A549 (cell line): ENCODE data around the gene KANSL1. TPM values are rescaled to one million over a fixed set of nuclear protein-coding genes. Genes with fewer than 3 reads are reported as not detected.

Source experiments
- ATAC-seq, 2 experiments: fragments of 200-7000 bp in 1 of 2; fragments of >200 bp in 1 of 2; cut with Nextera tagmentation in 1 of 2; cut with Tn5 transposase in 1 of 2; 3 replicates each; pipeline versions ENCODE4 v1.8.0 to v1.9.1; 2018 to 2020; ENCODE audit warnings: mild to moderate bottlenecking in 1 of 2, moderate library complexity in 1 of 2
- CTCF ChIA-PET: fragments of 300-600 bp; sonication (Branson Sonifier 250); formaldehyde crosslinking; extraction: SDS; loops from one replicate; lab custom pipeline; 2021; ENCODE audit warnings: antibody characterized with exemption, inconsistent platforms; lab: Yijun Ruan, JAX
- POLR2A ChIA-PET: fragments of 350-600 bp; formaldehyde crosslinking; extraction: SDS; loops from one replicate; lab custom pipeline; 2021; ENCODE audit warnings: antibody characterized with exemption, inconsistent platforms; lab: Yijun Ruan, JAX
- DNase-seq, 2 experiments: peaks; one replicate each; pipeline versions ENCODE4 v3.0.0 to v3.0.0-alpha.2; 2011 to 2016; ENCODE audit warnings: low read depth in 1 of 2, low spot score in 1 of 2
- FAIRE-seq: peaks from 2 replicates; lab custom pipeline; 2011; peaks lifted over from hg19 to GRCh38; lab: Jason Lieb, UNC
- H3K27ac ChIP-seq, 2 experiments: fragments of >200 bp; sonication (Bioruptor Twin); formaldehyde crosslinking; 3 replicates each; pipeline ENCODE4 v1.5.1; 2016 to 2017
- H3K4me1 ChIP-seq: fragments of >200 bp; sonication (Bioruptor Twin); formaldehyde crosslinking; 3 replicates; pipeline ENCODE4 v1.6.1; 2016
- H3K4me2 ChIP-seq: fragments of >200 bp; sonication (Bioruptor Twin); formaldehyde crosslinking; 3 replicates; pipeline ENCODE4 v1.6.1; 2016
- H3K4me3 ChIP-seq: fragments of >200 bp; sonication (Bioruptor Twin); formaldehyde crosslinking; 3 replicates; pipeline ENCODE4 v1.5.1; 2016
- H3K9me3 ChIP-seq: fragments of >200 bp; sonication (Bioruptor Twin); formaldehyde crosslinking; 3 replicates; pipeline ENCODE4 v1.6.1; 2016
- CBX8 ChIP-seq: fragments of 200-600 bp; sonication (generic); IDR thresholded peaks from 2 replicates; pipeline ENCODE4 v1.6.1; 2016
- CHD4 ChIP-seq: fragments of 200-600 bp; sonication (generic); IDR thresholded peaks from 2 replicates; pipeline ENCODE4 v1.6.1; 2016; ENCODE audit warnings: antibody characterized with exemption, mild to moderate bottlenecking, borderline replicate concordance
- EP300 ChIP-seq, 2 experiments: fragments of >200 bp; sonication (Bioruptor Twin); formaldehyde crosslinking; IDR thresholded peaks; 2 replicates in 1 of 2; 3 replicates in 1 of 2; pipeline ENCODE4 v1.6.1; 2016 to 2017
- FOSL2 ChIP-seq, 2 experiments: fragments of 450-650 bp in 1 of 2; fragments of >200 bp in 1 of 2; sonication (Bioruptor Twin) in 1 of 2; formaldehyde crosslinking; IDR thresholded peaks; 2 replicates each; pipeline versions ENCODE4 v1.5.0 to v1.6.1; 2016 to 2020; ENCODE audit warnings: mild to moderate bottlenecking in 1 of 2, moderate library complexity in 1 of 2
- HOXA7 ChIP-seq: fragments of 250-450 bp; sonication (Bioruptor Pico); IDR thresholded peaks from 2 replicates; pipeline ENCODE4 v1.5.0; 2020; ENCODE audit warnings: mild to moderate bottlenecking, moderate library complexity
- HOXB13 ChIP-seq: fragments of 250-450 bp; sonication (Bioruptor Pico); IDR thresholded peaks from 2 replicates; pipeline ENCODE4 v1.5.0; 2020; ENCODE audit warnings: low read depth, mild to moderate bottlenecking, moderate library complexity
- MAFK ChIP-seq: fragments of 450-650 bp; IDR thresholded peaks from 2 replicates; pipeline ENCODE4 v1.6.1; 2014; ENCODE audit not compliant: partially characterized antibody
- MAZ ChIP-seq: fragments of 150-350 bp; IDR thresholded peaks from 2 replicates; pipeline ENCODE4 v1.6.1; 2014; ENCODE audit warnings: antibody characterized with exemption, low read depth, low read length, borderline replicate concordance
- NR3C1 ChIP-seq: fragments of >200 bp; sonication (Bioruptor Twin); formaldehyde crosslinking; IDR thresholded peaks from 3 replicates; pipeline ENCODE4 v1.6.1; 2017
- PHF8 ChIP-seq: fragments of 200-600 bp; sonication (generic); IDR thresholded peaks from 2 replicates; pipeline ENCODE4 v1.6.1; 2016; ENCODE audit warnings: low read depth, mild to moderate bottlenecking, antibody characterized with exemption, moderate library complexity, borderline replicate concordance
- RAD21 ChIP-seq, 2 experiments: fragments of >200 bp in 1 of 2; sonication (Bioruptor Twin) in 1 of 2; formaldehyde crosslinking in 1 of 2; IDR thresholded peaks in 1 of 2; conservative IDR thresholded peaks in 1 of 2; 2 replicates in 1 of 2; 3 replicates in 1 of 2; pipeline ENCODE4 v1.6.1; 2012 to 2018; ENCODE audit warnings: inconsistent platforms in 1 of 2
- SMC3 ChIP-seq: fragments of >200 bp; sonication (Bioruptor Twin); formaldehyde crosslinking; IDR thresholded peaks from 3 replicates; pipeline ENCODE4 v1.6.1; 2018; ENCODE audit warnings: inconsistent platforms
- TFCP2L1 ChIP-seq: fragments of 250-450 bp; sonication (Bioruptor Pico); IDR thresholded peaks from 2 replicates; pipeline ENCODE4 v1.5.0; 2021; ENCODE audit warnings: mild to moderate bottlenecking
- ZC3H11A ChIP-seq: fragments of 450-650 bp; IDR thresholded peaks from 2 replicates; pipeline ENCODE4 v1.6.1; 2014; ENCODE audit warnings: antibody characterized with exemption, mild to moderate bottlenecking
- ZFP36 ChIP-seq: fragments of 450-650 bp; IDR thresholded peaks from 2 replicates; pipeline ENCODE4 v1.6.1; 2014; ENCODE audit warnings: borderline replicate concordance; ENCODE audit not compliant: partially characterized antibody
- WGBS: methylation state at CpG from one replicate; pipeline ENCODE4 v1.1.6; 2017; ENCODE audit errors: missing lambda C conversion rate; 5-methylcytosine and 5-hydroxymethylcytosine counted together
- polyA plus RNA-seq, 4 experiments: library from polyadenylated mRNA; depleted of rRNA in 3 of 4; stranded (reverse); fragments of >200 nt; fragmentation: RNase III in 1 of 4; extraction: RNeasy Plus Mini Kit Qiagen cat#74134 plus additional on column Dnase treatment in 1 of 4; gene quantifications; 2 replicates in 3 of 4; 3 replicates in 1 of 4; pipeline ENCODE4 v1.2.3, GENCODE V29; 2011 to 2017
- TF ChIP-seq, protein P1 (sequence below): fragments of >200 bp; sonication (Bioruptor Twin); formaldehyde crosslinking; IDR thresholded peaks from 3 replicates; pipeline ENCODE4 v1.5.1; 2016
- TF ChIP-seq, protein P2 (sequence below): IDR thresholded peaks from 2 replicates; pipeline ENCODE4 v1.6.1; 2012
- TF ChIP-seq, protein P3 (sequence below): IDR thresholded peaks from 2 replicates; pipeline ENCODE4 v1.6.1; 2012
- TF ChIP-seq, protein P4 (sequence below): fragments of 150-350 bp; IDR thresholded peaks from 2 replicates; pipeline ENCODE4 v1.6.1; 2014; ENCODE audit warnings: low read depth, mild to moderate bottlenecking, low read length
- TF ChIP-seq, protein P5 (sequence below): IDR thresholded peaks from 2 replicates; pipeline ENCODE4 v1.6.1; 2012; ENCODE audit warnings: low read depth, borderline replicate concordance

The KANSL1 gene
- polyA plus RNA-seq, 2 of the 4 experiments (the other 2 are of a cell fraction) = 22.6 to 27.9 TPM

DNA sequence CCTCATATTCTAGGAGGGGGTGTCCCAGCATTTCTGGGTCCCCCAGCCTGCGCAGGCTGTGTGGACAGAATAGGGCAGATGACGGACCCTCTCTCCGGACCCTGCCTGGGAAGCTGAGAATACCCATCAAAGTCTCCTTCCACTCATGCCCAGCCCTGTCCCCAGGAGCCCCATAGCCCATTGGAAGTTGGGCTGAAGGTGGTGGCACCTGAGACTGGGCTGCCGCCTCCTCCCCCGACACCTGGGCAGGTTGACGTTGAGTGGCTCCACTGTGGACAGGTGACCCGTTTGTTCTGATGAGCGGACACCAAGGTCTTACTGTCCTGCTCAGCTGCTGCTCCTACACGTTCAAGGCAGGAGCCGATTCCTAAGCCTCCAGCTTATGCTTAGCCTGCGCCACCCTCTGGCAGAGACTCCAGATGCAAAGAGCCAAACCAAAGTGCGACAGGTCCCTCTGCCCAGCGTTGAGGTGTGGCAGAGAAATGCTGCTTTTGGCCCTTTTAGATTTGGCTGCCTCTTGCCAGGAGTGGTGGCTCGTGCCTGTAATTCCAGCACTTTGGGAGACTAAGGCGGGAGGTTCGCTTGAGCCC lies 182.5 kb downstream of the KANSL1 start:
- peak; percentile 39 to 60; a peak in 4 of 5 replicates for TF ChIP-seq RAD21 (conservative IDR thresholded peaks at IDR 0.05 in 1 of 2, IDR thresholded peaks at IDR 0.05 in 1 of 2)
- TF ChIP-seq, protein P1, sequence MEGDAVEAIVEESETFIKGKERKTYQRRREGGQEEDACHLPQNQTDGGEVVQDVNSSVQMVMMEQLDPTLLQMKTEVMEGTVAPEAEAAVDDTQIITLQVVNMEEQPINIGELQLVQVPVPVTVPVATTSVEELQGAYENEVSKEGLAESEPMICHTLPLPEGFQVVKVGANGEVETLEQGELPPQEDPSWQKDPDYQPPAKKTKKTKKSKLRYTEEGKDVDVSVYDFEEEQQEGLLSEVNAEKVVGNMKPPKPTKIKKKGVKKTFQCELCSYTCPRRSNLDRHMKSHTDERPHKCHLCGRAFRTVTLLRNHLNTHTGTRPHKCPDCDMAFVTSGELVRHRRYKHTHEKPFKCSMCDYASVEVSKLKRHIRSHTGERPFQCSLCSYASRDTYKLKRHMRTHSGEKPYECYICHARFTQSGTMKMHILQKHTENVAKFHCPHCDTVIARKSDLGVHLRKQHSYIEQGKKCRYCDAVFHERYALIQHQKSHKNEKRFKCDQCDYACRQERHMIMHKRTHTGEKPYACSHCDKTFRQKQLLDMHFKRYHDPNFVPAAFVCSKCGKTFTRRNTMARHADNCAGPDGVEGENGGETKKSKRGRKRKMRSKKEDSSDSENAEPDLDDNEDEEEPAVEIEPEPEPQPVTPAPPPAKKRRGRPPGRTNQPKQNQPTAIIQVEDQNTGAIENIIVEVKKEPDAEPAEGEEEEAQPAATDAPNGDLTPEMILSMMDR = peak; percentile 53
- peak; percentile 55 for TF ChIP-seq SMC3
- TF ChIP-seq TFCP2L1 (CRISPR knock-in tag) = no peak
- TF ChIP-seq EP300 (IDR thresholded peaks at IDR 0.05) = no peak
- ChIA-PET CTCF (interaction anchor here (0.6 to 13.0 kb wide), 27 partner anchors 9 to 370 kb away, joined by 3 to 127 read pairs (median 5); partner anchors contain the start of gene KANSL1), POLR2A (no interaction called here)
- H3K4me1 ChIP-seq = peaks cover 8% of the 10 kb centered on the region; the same call in 2 of the 3 replicates
- ATAC-seq = peak; percentile 86 to 92
- peak overlapping the region; percentile 98 for H3K4me2 ChIP-seq
- WGBS = 20% methylated on average over 14 of the region's 16 CpGs
- H3K27ac ChIP-seq = peak overlapping the region in 1 of 2 experiments; percentile 27; a peak in 2 of 6 replicates
- no peaks in the 10 kb centered on the region for H3K9me3 ChIP-seq
- peak; percentile 89 for FAIRE-seq
- peak overlapping the region; percentile 39 for H3K4me3 ChIP-seq
- DNase-seq = peak; percentile 72 to 78

DNA sequence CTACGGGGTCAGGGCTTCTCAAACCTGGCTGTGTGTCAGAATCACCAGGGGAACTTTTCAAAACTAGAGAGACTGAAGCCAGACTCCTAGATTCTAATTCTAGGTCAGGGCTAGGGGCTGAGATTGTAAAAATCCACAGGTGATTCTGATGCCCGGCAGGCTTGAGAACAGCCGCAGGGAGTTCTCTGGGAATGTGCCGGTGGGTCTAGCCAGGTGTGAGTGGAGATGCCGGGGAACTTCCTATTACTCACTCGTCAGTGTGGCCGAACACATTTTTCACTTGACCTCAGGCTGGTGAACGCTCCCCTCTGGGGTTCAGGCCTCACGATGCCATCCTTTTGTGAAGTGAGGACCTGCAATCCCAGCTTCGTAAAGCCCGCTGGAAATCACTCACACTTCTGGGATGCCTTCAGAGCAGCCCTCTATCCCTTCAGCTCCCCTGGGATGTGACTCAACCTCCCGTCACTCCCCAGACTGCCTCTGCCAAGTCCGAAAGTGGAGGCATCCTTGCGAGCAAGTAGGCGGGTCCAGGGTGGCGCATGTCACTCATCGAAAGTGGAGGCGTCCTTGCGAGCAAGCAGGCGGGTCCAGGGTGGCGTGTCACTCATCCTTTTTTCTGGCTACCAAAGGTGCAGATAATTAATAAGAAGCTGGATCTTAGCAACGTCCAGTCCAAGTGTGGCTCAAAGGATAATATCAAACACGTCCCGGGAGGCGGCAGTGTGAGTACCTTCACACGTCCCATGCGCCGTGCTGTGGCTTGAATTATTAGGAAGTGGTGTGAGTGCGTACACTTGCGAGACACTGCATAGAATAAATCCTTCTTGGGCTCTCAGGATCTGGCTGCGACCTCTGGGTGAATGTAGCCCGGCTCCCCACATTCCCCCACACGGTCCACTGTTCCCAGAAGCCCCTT lies 183.3 kb downstream of the KANSL1 start:
- ATAC-seq = peak; percentile 84 to 85
- H3K4me3 ChIP-seq = peak overlapping the region; percentile 39
- no peak for TF ChIP-seq PHF8
- TF ChIP-seq ZC3H11A = no peak
- TF ChIP-seq, protein P2, sequence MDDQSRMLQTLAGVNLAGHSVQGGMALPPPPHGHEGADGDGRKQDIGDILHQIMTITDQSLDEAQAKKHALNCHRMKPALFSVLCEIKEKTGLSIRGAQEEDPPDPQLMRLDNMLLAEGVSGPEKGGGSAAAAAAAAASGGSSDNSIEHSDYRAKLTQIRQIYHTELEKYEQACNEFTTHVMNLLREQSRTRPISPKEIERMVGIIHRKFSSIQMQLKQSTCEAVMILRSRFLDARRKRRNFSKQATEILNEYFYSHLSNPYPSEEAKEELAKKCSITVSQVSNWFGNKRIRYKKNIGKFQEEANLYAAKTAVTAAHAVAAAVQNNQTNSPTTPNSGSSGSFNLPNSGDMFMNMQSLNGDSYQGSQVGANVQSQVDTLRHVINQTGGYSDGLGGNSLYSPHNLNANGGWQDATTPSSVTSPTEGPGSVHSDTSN = peak; percentile 84
- no peak for TF ChIP-seq CHD4
- no peak for TF ChIP-seq NR3C1
- no peak for TF ChIP-seq CBX8
- no peak for TF ChIP-seq ZFP36
- TF ChIP-seq, protein P3, sequence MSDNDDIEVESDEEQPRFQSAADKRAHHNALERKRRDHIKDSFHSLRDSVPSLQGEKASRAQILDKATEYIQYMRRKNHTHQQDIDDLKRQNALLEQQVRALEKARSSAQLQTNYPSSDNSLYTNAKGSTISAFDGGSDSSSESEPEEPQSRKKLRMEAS = 0 out of 2 replicates have a peak, but pooled peaks have one; percentile 37
- no peak for TF ChIP-seq FOSL2 (IDR thresholded peaks at IDR 0.05)
- TF ChIP-seq FOSL2 (CRISPR knock-in tag; IDR thresholded peaks at IDR 0.05) = peak; percentile 60
- TF ChIP-seq, protein P4, sequence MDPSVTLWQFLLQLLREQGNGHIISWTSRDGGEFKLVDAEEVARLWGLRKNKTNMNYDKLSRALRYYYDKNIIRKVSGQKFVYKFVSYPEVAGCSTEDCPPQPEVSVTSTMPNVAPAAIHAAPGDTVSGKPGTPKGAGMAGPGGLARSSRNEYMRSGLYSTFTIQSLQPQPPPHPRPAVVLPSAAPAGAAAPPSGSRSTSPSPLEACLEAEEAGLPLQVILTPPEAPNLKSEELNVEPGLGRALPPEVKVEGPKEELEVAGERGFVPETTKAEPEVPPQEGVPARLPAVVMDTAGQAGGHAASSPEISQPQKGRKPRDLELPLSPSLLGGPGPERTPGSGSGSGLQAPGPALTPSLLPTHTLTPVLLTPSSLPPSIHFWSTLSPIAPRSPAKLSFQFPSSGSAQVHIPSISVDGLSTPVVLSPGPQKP = no peak
- no peak for TF ChIP-seq MAFK
- TF ChIP-seq HOXB13 (CRISPR knock-in tag) = no peak
- TF ChIP-seq, protein P5, sequence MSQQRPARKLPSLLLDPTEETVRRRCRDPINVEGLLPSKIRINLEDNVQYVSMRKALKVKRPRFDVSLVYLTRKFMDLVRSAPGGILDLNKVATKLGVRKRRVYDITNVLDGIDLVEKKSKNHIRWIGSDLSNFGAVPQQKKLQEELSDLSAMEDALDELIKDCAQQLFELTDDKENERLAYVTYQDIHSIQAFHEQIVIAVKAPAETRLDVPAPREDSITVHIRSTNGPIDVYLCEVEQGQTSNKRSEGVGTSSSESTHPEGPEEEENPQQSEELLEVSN = 0 out of 2 replicates have a peak, but pooled peaks have one; percentile 37
- TF ChIP-seq MAZ = no peak
- no peak for TF ChIP-seq HOXA7 (CRISPR knock-in tag)
- peak overlapping the region; percentile 98 for H3K4me2 ChIP-seq
- peaks cover 8% of the 10 kb centered on the region; the same call in 2 of the 3 replicates for H3K4me1 ChIP-seq
- ChIA-PET CTCF (interaction anchor here (0.6 to 13.0 kb wide), 26 partner anchors 8 to 369 kb away, joined by 3 to 127 read pairs (median 5); partner anchors contain the start of gene KANSL1), POLR2A (no interaction called here)
- FAIRE-seq = peak; percentile 46
- peak overlapping the region in 1 of 2 experiments; percentile 27; a peak in 2 of 6 replicates for H3K27ac ChIP-seq
- H3K9me3 ChIP-seq = no peaks in the 10 kb centered on the region
- peak; percentile 73 to 84 for DNase-seq
- WGBS = 26% methylated on average over 33 of the region's 33 CpGs
